CD14-positive monocyte (primary cell): ENCODE results near the gene SLCO3A1. TPM values are rescaled to one million over a fixed set of nuclear protein-coding genes. Genes with fewer than 3 reads are reported as not detected.
A peak's percentile ranks its signal among the peaks of the same experiment; 100 is the strongest.

Experiments used
- DNase-seq, 3 donors: peaks; one replicate each; pipeline ENCODE4 v3.0.0-alpha.2; 2011 to 2022
- H2AFZ ChIP-seq: 2 replicates; pipeline ENCODE4 v1.6.0; 2012; ENCODE audit warnings: mild to moderate bottlenecking, low read depth, low read length, inconsistent platforms; ENCODE audit not compliant: insufficient read depth, poor library complexity, severe bottlenecking
- H3K27ac ChIP-seq, 2 donors: 1 replicate in 1 of 2; 2 replicates in 1 of 2; pipeline ENCODE4 v1.5.1; 2012 to 2013; ENCODE audit warnings: low read length in 2 of 2, control low read depth in 1 of 2, inconsistent platforms in 1 of 2, low read depth in 1 of 2, mild to moderate bottlenecking in 1 of 2
- H3K27me3 ChIP-seq, 2 donors: one replicate each; pipeline versions ENCODE4 v1.6.0 to v1.6.1; 2011 to 2013; ENCODE audit warnings: low read length in 2 of 2; ENCODE audit not compliant: control insufficient read depth in 2 of 2, insufficient read depth in 2 of 2
- H3K36me3 ChIP-seq, 2 donors: replicated peaks in 1 of 2; 1 replicate in 1 of 2; 2 replicates in 1 of 2; pipeline versions ENCODE4 v1.5.1 to v1.6.1; 2012 to 2013; ENCODE audit warnings: low read length in 2 of 2, control low read depth in 1 of 2, inconsistent platforms in 1 of 2, mild to moderate bottlenecking in 1 of 2; ENCODE audit not compliant: insufficient read depth in 2 of 2, control insufficient read depth in 1 of 2
- H3K4me1 ChIP-seq, 2 donors: 1 replicate in 1 of 2; 2 replicates in 1 of 2; pipeline versions ENCODE4 v1.5.1 to v1.6.1; 2012 to 2013; ENCODE audit warnings: low read length in 2 of 2, control low read depth in 1 of 2, inconsistent platforms in 1 of 2, mild to moderate bottlenecking in 1 of 2, moderate library complexity in 1 of 2; ENCODE audit not compliant: insufficient read depth in 2 of 2, control insufficient read depth in 1 of 2
- H3K4me2 ChIP-seq: replicated peaks from 2 replicates; pipeline ENCODE3; 2012; ENCODE audit warnings: low read length, moderate library complexity, mild to moderate bottlenecking; ENCODE audit not compliant: poor library complexity, severe bottlenecking; ENCODE audit errors: extremely low read depth
- H3K4me3 ChIP-seq, 3 experiments: fragments of 200-600 bp in 1 of 3; sonication (generic) in 1 of 3; replicated peaks in 1 of 3; 1 replicate in 2 of 3; 2 replicates in 1 of 3; pipeline ENCODE4 v1.5.1; 2011 to 2013; ENCODE audit warnings: low read length in 3 of 3, mild to moderate bottlenecking in 3 of 3, control low read depth in 2 of 3, low read depth in 2 of 3, inconsistent platforms in 1 of 3, moderate library complexity in 1 of 3
- H3K79me2 ChIP-seq: 2 replicates; pipeline ENCODE4 v1.6.0; 2012; ENCODE audit warnings: mild to moderate bottlenecking, control low read depth, inconsistent platforms, low read length, moderate library complexity; ENCODE audit not compliant: insufficient read depth
- H3K9ac ChIP-seq: 2 replicates; pipeline ENCODE4 v1.6.0; 2017; ENCODE audit warnings: low read length, mild to moderate bottlenecking; ENCODE audit not compliant: insufficient read depth, poor library complexity, severe bottlenecking
- H3K9me3 ChIP-seq, 2 donors: replicated peaks in 1 of 2; 1 replicate in 1 of 2; 2 replicates in 1 of 2; pipeline versions ENCODE4 v1.5.1 to v1.6.1; 2012 to 2013; ENCODE audit warnings: low read length in 2 of 2, control low read depth in 1 of 2; ENCODE audit not compliant: control insufficient read depth in 1 of 2, insufficient read depth in 1 of 2
- H4K20me1 ChIP-seq: 2 replicates; pipeline ENCODE4 v1.6.0; 2012; ENCODE audit warnings: mild to moderate bottlenecking, low read length, control low read depth, moderate library complexity; ENCODE audit not compliant: insufficient read depth
- H3K27ac Mint-ChIP-seq, 7 donors: one replicate each; pipeline ENCODE4 v1.8.0; 2020; ENCODE audit warnings: mild to moderate bottlenecking in 7 of 7, mixed read lengths in 7 of 7, moderate library complexity in 6 of 7, inconsistent platforms in 2 of 7
- H3K27me3 Mint-ChIP-seq, 3 donors: one replicate each; pipeline ENCODE4 v1.8.0; 2021 to 2022; ENCODE audit warnings: low read depth in 3 of 3, mild to moderate bottlenecking in 3 of 3, mixed read lengths in 3 of 3, moderate library complexity in 3 of 3, inconsistent platforms in 1 of 3
- H3K36me3 Mint-ChIP-seq, 2 donors: one replicate each; pipeline ENCODE4 v1.8.0; 2020; ENCODE audit warnings: mixed read lengths in 2 of 2, inconsistent platforms in 1 of 2, mild to moderate bottlenecking in 1 of 2
- H3K4me1 Mint-ChIP-seq: one replicate; pipeline ENCODE4 v1.8.0; 2020; ENCODE audit warnings: mild to moderate bottlenecking, mixed read lengths
- H3K4me3 Mint-ChIP-seq, 2 donors: one replicate each; pipeline ENCODE4 v1.8.0; 2020; ENCODE audit warnings: mild to moderate bottlenecking in 2 of 2, mixed read lengths in 2 of 2, moderate library complexity in 1 of 2
- H3K9me3 Mint-ChIP-seq, 7 donors: one replicate each; pipeline ENCODE4 v1.8.0; 2020 to 2022; ENCODE audit warnings: mixed read lengths in 7 of 7, mild to moderate bottlenecking in 6 of 7, moderate library complexity in 6 of 7, inconsistent platforms in 2 of 7
- CTCF ChIP-seq: fragments of 200-600 bp; IDR thresholded peaks from one replicate; pipeline ENCODE4 v1.8.0; 2022; ENCODE audit warnings: antibody characterized with exemption, mild to moderate bottlenecking
- WGBS: methylation state at CpG from one replicate; pipeline ENCODE4 v1.1.5; 2013; ENCODE audit warnings: missing lambda C conversion rate; ENCODE audit not compliant: insufficient coverage; 5-methylcytosine and 5-hydroxymethylcytosine counted together
- intact Hi-C, 2 donors: fragments of 100-400 bp; cut with micrococcal nuclease; formaldehyde crosslinking; loops; one replicate each; pipeline versions ENCODE4 v1.15.0 to v1.15.1; 2023
- polyA plus RNA-seq, 3 donors: library from polyadenylated mRNA; depleted of rRNA in 1 of 3; unstranded in 2 of 3; stranded (reverse) in 1 of 3; fragments of 300-500 nt in 2 of 3; fragments of >200 nt in 1 of 3; fragmentation: Illumina TruSeq in 2 of 3; gene quantifications; 1 replicate in 2 of 3; 2 replicates in 1 of 3; pipeline ENCODE4 v1.2.3, GENCODE V29; 2012 to 2021

SLCO3A1 gene
- polyA plus RNA-seq, 3 donors = 53.7 to 76.2 (median 62.8) TPM

- Mint-ChIP-seq H3K27ac (no peak overlapping the region), H3K9me3 (no peaks in the 10 kb centered on the region), H3K36me3 (peaks cover 5 to 10% of the 10 kb centered on the region in 2 donors), H3K27me3 (no peaks in the 10 kb centered on the region), H3K4me3 (no peak overlapping the region), H3K4me1 (peaks cover 8% of the 10 kb centered on the region)
- no peak overlapping the region for H3K4me2 ChIP-seq
- H3K27ac ChIP-seq = peak overlapping the region in 1 of 2 donors; percentile 3
- no peak overlapping the region for H3K4me3 ChIP-seq
- peak; percentile 59 to 72 (median 65) for DNase-seq
- H3K79me2 ChIP-seq = peaks cover 90% of the 10 kb centered on the region
- intact Hi-C loops = loop anchor here (2.0 to 5.0 kb wide), 2 partner anchors 779 to 780 kb away; no protein-coding TSS in a partner anchor
- peaks cover 0 to 9% of the 10 kb centered on the region in 2 donors for H3K36me3 ChIP-seq
- no peaks in the 10 kb centered on the region for H3K27me3 ChIP-seq
- WGBS = 3% methylated on average over 4 of the region's 10 CpGs
- H3K4me1 ChIP-seq = peaks cover 9 to 15% of the 10 kb centered on the region in 2 donors
- peak; percentile 88 for TF ChIP-seq CTCF
- H3K9me3 ChIP-seq = no peaks in the 10 kb centered on the region
- H2AFZ ChIP-seq = no peak overlapping the region
- H3K9ac ChIP-seq = no peak overlapping the region
- peaks cover 100% of the 10 kb centered on the region for H4K20me1 ChIP-seq
Observed at GRCh38 chr15:92082006-92082843, 228.7 kb downstream of the SLCO3A1 start.

GRCh38 chr15:92083190-92083589 lies 229.7 kb downstream of the SLCO3A1 start:
- no peak for TF ChIP-seq CTCF
- Mint-ChIP-seq H3K4me3 (no peak overlapping the region), H3K9me3 (no peaks in the 10 kb centered on the region), H3K27ac (no peak overlapping the region), H3K36me3 (peaks cover 5 to 13% of the 10 kb centered on the region in 2 donors), H3K27me3 (no peaks in the 10 kb centered on the region), H3K4me1 (no peaks in the 10 kb centered on the region)
- H3K27me3 ChIP-seq = no peaks in the 10 kb centered on the region
- peaks cover 0 to 9% of the 10 kb centered on the region in 2 donors for H3K36me3 ChIP-seq
- H3K4me2 ChIP-seq = no peak overlapping the region
- no peak overlapping the region for H2AFZ ChIP-seq
- H3K9ac ChIP-seq = no peak overlapping the region
- no peaks in the 10 kb centered on the region for H3K9me3 ChIP-seq
- peaks cover 89% of the 10 kb centered on the region for H3K79me2 ChIP-seq
- intact Hi-C loops = loop anchor here (2.0 to 5.0 kb wide), 2 partner anchors 780 to 781 kb away; no protein-coding TSS in a partner anchor
- peaks cover 0 to 5% of the 10 kb centered on the region in 2 donors for H3K4me1 ChIP-seq
- WGBS = 100% methylated on average over 1 of the region's 4 CpGs
- DNase-seq = no peak
- no peak overlapping the region for H3K4me3 ChIP-seq
- H4K20me1 ChIP-seq = peaks cover 100% of the 10 kb centered on the region
- no peak overlapping the region for H3K27ac ChIP-seq
